HG03108 (cell line): ENCODE measurements around the gene YBX2.
A peak's percentile ranks its signal among the peaks of the same experiment; 100 is the strongest.
"Not testable (repeated sequence)": the region's sequence is repeated elsewhere in the genome, so short reads cannot be mapped to it uniquely, and the experiment has no call there.

Experiments
- ATAC-seq: cut with Tn5 transposase; IDR thresholded peaks from one replicate; pipeline ENCODE4 v1.9.1; 2021; ENCODE audit warnings: moderate library complexity; ENCODE audit not compliant: unreplicated experiment

Gene YBX2

DNA sequence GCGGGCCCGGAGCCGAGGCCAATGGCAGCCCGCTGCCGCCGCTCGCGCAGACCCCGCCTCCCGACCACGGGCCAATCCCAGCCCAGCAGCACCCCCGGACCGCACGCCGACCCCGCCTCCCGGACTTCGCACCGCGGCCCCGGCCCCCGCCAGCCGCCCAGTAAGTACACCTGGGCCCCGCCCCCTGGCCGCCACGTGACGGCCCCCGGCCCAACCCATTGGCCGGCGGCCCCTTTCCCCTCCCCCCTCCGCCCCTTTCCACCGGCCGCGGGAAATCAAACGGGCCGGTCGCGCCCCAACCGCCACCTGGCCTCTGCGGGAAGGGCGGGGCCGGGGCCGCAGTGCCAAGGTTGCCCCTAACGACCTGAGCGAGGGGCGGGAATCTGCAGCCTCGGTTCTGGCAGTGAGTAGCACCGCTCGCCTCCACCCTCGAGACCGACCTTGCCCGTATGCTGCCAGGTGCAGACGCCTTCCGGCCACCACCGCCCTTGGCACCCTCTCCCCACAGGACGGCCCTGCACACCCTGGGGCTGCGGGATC, at the start of gene YBX2:
Gene YBX2 (minus strand): TSS at position 26 of the 540 bp plus-strand sequence. CDS start 139 bp downstream, outside the sequence.
- peak; percentile 45 for ATAC-seq

- no peak for ATAC-seq
Observed at GRCh38 chr17:7343250-7343649, 48.8 kb upstream of the YBX2 start.

- ATAC-seq = no peak
Observed at GRCh38 chr17:7341842-7342241, 47.4 kb upstream of the YBX2 start.

DNA sequence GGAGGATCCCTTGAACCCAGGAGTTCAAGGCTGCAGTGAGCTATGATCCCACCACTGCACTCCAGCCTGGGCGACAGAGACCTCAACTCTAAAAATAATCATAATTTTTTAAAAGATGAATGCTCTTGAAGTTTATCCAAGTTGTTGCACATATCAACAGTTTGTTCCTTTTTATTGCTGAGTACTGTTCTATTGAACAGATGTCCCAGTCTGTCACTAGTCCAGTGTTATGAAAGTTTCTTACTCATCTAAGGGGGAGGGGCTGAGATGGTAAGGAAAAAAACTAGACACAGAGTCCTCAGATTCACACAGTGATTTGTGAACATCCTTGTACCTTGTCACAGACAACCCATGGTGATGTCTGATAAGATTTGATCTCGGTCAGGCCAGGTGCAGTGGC, 45.7 kb upstream of the YBX2 start:
- no peak for ATAC-seq

GRCh38 chr17:7337600-7337999, 43.2 kb upstream of the YBX2 start:
- ATAC-seq = not testable (repeated sequence)

GRCh38 chr17:7336240-7337175, 42.1 kb upstream of the YBX2 start, which contains the start of gene ACAP1:
TSS of gene ACAP1 (plus strand) at chr17:7336529. CDS start at chr17:7336735, 206 bp downstream.
- peak; percentile 62 for ATAC-seq

DNA sequence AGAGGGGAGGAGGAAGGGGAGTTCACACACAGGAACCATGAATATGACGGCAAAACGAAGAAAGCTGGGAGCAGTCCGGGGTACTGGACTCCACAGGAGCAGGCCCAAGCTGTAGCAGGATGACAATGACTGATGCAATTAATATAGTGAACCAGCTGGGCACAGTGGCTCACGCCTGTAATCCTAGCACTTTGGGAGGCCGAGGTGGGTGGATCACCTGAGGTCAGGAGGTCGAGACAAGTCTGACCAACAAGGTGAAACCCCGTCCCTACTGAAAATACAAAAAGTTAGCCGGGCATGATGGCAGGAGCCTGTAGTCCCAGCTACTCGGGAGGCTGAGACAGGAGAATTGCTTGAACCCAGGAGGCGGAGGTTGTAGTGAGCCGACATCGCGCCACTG, 41.3 kb upstream of the YBX2 start:
- ATAC-seq = not testable (repeated sequence)

- no peak for ATAC-seq
Observed at GRCh38 chr17:7334938-7335538, 40.6 kb upstream of the YBX2 start.

- not testable (repeated sequence) for ATAC-seq
Observed at GRCh38 chr17:7332600-7333069, 38.2 kb upstream of the YBX2 start.

GRCh38 chr17:7332111-7332510, 37.7 kb upstream of the YBX2 start:
- no peak for ATAC-seq

GRCh38 chr17:7330638-7331015, 36.2 kb upstream of the YBX2 start:
- ATAC-seq = no peak

DNA sequence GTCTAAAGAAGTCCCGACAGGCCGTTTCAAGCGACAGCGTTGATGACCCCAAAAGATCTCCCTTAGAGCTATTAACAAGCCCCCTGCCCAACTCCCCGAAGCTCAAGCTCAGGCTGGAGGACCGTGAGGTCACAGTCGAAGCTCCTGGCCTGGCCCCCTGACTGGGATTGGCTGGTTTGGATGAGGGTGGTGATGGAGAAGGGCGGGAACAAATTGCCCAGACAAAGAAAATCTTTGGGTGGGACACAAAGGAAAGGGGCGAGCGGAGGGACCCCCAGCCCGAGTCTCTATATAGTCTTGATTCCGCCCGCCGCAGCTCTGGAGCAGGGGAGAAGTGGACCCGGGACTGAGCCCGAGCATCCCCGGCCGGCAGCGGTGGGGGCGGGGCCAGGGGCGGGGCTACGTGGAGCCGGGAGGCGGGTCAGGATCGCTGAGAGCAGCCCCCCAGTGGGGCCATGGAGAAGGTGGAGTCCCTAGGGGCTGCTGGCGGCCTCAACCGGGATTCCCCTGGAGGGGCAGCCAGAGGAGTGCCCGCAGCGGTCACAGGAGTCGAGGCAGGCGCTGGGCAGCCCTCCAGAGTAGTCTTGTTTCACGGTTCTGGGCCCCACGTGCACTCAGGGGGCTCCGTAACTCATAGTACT, 35.7 kb upstream of the YBX2 start:
- ATAC-seq = peak; percentile 36

GRCh38 chr17:7329374-7329996, 35.0 kb upstream of the YBX2 start:
- ATAC-seq = peak; percentile 55

- ATAC-seq = peak; percentile 1
Observed at GRCh38 chr17:7328840-7329373, 34.5 kb upstream of the YBX2 start, which contains the start of gene NEURL4. TSS of gene NEURL4 (minus strand) at chr17:7329335. CDS start at chr17:7329312, 23 bp downstream.

GRCh38 chr17:7328009-7328408, 33.6 kb upstream of the YBX2 start:
- no peak for ATAC-seq

- no peak for ATAC-seq
Observed at GRCh38 chr17:7327501-7327900, 33.1 kb upstream of the YBX2 start.

DNA sequence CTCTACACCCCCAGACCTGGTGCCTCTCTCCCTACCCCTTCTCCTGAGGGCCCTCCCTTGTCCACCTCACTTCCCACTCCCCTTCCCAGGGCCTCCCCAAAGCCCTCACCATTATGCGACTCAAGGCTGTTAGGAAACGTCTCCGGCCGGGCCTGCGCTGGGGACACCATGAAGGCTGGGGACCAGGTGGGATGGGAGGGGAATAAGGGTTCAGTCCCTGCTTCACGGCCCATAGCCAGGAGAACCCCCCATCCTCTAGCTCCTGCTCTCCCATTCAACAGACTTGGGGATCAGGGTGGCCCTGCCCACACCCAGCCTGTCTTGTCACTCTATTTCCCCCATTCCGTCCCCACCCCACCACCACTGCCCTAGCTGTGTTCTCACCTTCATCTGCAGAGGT, 32.6 kb upstream of the YBX2 start:
- ATAC-seq = no peak

DNA sequence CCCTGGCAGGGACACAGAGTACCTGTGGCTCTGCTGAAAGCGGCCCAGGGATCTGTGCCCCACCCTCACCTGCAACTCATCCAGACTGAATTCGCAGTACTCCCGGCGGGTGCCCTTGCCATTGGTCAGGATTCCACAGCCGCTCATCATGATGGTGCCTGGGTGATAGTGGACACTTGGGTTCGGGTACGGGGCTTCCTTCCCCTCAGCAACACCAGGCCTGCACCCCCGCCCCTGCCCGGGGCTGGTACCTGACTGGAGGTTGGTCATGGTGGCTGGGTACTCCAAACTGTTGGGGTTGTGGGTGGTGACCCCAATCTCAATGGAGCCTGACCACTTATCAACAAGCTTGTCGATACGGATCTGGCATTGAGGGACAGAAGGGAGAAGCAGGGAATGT, 31.7 kb upstream of the YBX2 start:
- no peak for ATAC-seq

GRCh38 chr17:7325031-7325528, 30.6 kb upstream of the YBX2 start:
- ATAC-seq = no peak

DNA sequence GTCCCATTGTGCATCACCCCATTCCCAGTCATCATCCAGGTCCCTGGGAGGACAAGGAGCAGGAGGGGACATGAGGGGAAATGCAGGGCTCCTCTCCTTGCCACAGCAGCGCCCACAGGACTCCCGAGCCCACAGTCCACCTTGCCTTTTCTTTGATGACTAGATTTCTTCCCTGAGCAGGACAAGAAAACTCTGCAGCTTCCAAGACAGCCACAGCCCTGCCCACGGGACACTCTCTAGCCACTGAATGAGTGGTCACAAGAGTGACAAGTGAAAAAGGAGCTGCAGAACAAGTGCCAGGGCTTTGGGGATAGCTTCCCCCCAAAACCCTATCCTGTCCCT, 30.0 kb upstream of the YBX2 start:
- no peak for ATAC-seq
